ENCODE measurements around the gene OSBPL8.

DNA sequence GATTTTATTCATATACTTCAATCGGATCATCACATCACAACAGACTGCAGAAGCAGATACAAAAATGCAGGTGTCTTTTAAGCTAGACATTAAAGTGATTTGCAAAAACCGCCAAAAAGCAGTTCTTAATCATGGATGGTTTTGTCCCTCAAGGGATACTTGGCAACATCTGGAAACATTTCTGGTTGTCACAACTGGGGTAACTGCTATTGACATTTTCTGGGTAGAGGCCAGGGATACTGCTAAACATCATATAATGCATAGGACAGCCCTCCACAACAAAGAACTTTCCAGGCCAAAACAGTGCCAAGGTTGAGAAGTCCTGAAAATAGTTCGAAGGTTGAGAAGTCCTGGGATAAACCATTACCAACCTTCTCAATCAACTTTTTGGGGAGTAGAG is 109.6 kb downstream of the OSBPL8 start:
- no peak for TF ChIP-seq POLR2A (IDR thresholded peaks at IDR 0.05; ENCODE audit: low read length)
- TF ChIP-seq GATA1 (IDR thresholded peaks at IDR 0.05; ENCODE audit: low read depth, low read length) = no peak
